Colon (tissue), 2 donors: ENCODE measurements around the gene ZNF776.
A peak's percentile ranks its signal among the peaks of the same experiment; 100 is the strongest.
"Not testable (repeated sequence)": the region's sequence is repeated elsewhere in the genome, so short reads cannot be mapped to it uniquely, and the experiment has no call there.

Source experiments
- FAIRE-seq: peaks from 2 replicates; lab custom pipeline; 2012; peaks lifted over from hg19 to GRCh38; lab: Jason Lieb, UNC
- donor health status: control.
- donor health status: control.

The ZNF776 gene

GRCh38 chr19:57746580-57747471 is at the start of gene ZNF776:
TSS of gene ZNF776 (plus strand) at chr19:57746815. CDS start at chr19:57747059, 244 bp downstream.
- peak; percentile 92 for FAIRE-seq

- FAIRE-seq = no peak
These were observed 45.0 kb upstream of the ZNF776 start for GRCh38 chr19:57701625-57702024.

GRCh38 chr19:57706346-57706745 is 40.3 kb upstream of the ZNF776 start:
- FAIRE-seq = no peak

GRCh38 chr19:57708641-57709361 is 37.8 kb upstream of the ZNF776 start, which contains the start of gene ZNF154:
TSS of gene ZNF154 (minus strand) at chr19:57709204. CDS start at chr19:57708971, 233 bp downstream.
- FAIRE-seq = no peak

- no peak for FAIRE-seq
These were observed 37.0 kb upstream of the ZNF776 start for GRCh38 chr19:57709616-57710015.

GRCh38 chr19:57712222-57712621 is 34.4 kb upstream of the ZNF776 start:
- FAIRE-seq = no peak

- no peak for FAIRE-seq
These were observed 27.2 kb upstream of the ZNF776 start for GRCh38 chr19:57719424-57719823.

- FAIRE-seq = no peak
These were observed 26.6 kb upstream of the ZNF776 start for GRCh38 chr19:57719901-57720519.

- no peak for FAIRE-seq
These were observed 25.7 kb upstream of the ZNF776 start for GRCh38 chr19:57720878-57721277.

GRCh38 chr19:57738320-57738719 is 8.3 kb upstream of the ZNF776 start:
- FAIRE-seq = not testable (repeated sequence)

- FAIRE-seq = not testable (repeated sequence)
These were observed 7.8 kb upstream of the ZNF776 start for GRCh38 chr19:57738770-57739169.

GRCh38 chr19:57747472-57747807 is 825 bp downstream of the ZNF776 start:
- FAIRE-seq = no peak

- no peak for FAIRE-seq
These were observed 1.4 kb downstream of the ZNF776 start for GRCh38 chr19:57748029-57748428.

- FAIRE-seq = no peak
These were observed 7.6 kb downstream of the ZNF776 start for GRCh38 chr19:57754091-57754673.

- FAIRE-seq = no peak
These were observed 8.4 kb downstream of the ZNF776 start for GRCh38 chr19:57755031-57755430.

GRCh38 chr19:57757941-57758340 is 11.3 kb downstream of the ZNF776 start:
- no peak for FAIRE-seq

GRCh38 chr19:57759096-57759495 is 12.5 kb downstream of the ZNF776 start:
- no peak for FAIRE-seq

GRCh38 chr19:57769345-57770131 is 22.9 kb downstream of the ZNF776 start, which contains the start of gene ZNF586:
TSS of gene ZNF586 (plus strand) at chr19:57769676. CDS start at chr19:57769843, 167 bp downstream.
- no peak for FAIRE-seq

- FAIRE-seq = no peak
These were observed 24.8 kb downstream of the ZNF776 start for GRCh38 chr19:57771417-57771816.

- no peak for FAIRE-seq
These were observed 26.9 kb downstream of the ZNF776 start for GRCh38 chr19:57773488-57773887.

- no peak for FAIRE-seq
These were observed 30.2 kb downstream of the ZNF776 start for GRCh38 chr19:57776764-57777296.
